ENCODE data around the gene PRM3.

The PRM3 gene

DNA sequence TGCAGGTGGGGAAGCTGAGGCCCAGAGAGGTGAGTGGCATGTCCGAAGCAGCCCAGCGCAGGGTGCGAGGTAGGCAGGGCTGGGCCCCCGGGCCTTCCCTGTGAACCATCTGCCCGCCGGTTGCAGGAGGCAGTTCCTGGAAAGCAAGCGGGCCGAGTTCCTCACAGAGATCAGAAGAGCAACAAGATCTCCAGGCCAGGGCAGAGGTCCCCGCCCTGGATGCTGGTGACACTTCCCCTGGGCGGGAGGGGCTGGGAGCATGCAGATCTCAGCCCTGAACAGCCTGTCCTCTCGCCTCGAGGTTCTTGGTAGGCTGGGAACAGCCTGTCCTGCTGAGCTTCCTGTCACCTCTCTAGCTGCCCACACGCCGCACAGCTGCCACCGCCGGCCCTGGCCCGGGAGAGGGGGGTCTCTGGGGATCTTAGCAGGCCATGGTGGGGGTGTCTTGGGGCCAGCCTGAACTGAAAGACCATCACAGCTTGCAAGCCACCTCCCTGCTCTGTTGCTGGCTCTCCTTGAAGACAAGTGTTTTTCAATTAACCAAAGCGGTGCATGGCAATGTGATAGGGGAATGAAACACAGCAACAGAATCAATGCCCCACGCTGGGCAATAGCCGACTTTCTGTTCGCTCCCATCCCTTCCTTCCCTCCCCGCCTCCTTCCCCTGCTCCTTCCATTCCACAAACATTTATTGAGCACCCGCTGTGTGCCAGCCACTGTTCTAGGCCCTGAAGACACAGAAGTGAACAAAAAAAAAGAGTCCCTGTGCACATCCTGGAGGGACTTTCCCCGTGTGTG, 49.1 kb downstream of the PRM3 start:
- peak; percentile 81 for DNase-seq
